H1 (cell line): ENCODE data around the gene OMA1. TPM values are rescaled to one million over a fixed set of nuclear protein-coding genes. Genes with fewer than 3 reads are reported as not detected.
A peak's percentile ranks its signal among the peaks of the same experiment; 100 is the strongest.

ENCODE experiments used
- CTCF ChIA-PET: fragments of 300-600 bp; sonication (Branson Sonifier 250); formaldehyde crosslinking; loops from one replicate; lab custom pipeline; 2021; ENCODE audit not compliant: partially characterized antibody; lab: Charles Lee
- POLR2A ChIA-PET: fragments of 300-600 bp; sonication (Branson Sonifier 250); formaldehyde crosslinking; loops from one replicate; lab custom pipeline; 2021; ENCODE audit warnings: inconsistent platforms; ENCODE audit not compliant: partially characterized antibody; lab: Charles Lee
- DNase-seq, 2 experiments: peaks; one replicate each; pipeline versions ENCODE4 v3.0.0 to v3.0.0-alpha.2; 2010 to 2022; ENCODE audit warnings: low spot score in 2 of 2, low read depth in 1 of 2, mixed read lengths in 1 of 2
- FAIRE-seq: peaks from 2 replicates; lab custom pipeline; 2011; peaks lifted over from hg19 to GRCh38; lab: Jason Lieb, UNC
- H2AFZ ChIP-seq: 2 replicates; pipeline ENCODE4 v1.8.1; 2012; ENCODE audit warnings: low read length, inconsistent platforms
- H2AK5ac ChIP-seq: 2 replicates; pipeline ENCODE4 v1.6.1; 2013; ENCODE audit warnings: low read depth, low read length
- H2BK120ac ChIP-seq: replicated peaks from 2 replicates; pipeline ENCODE3; 2013; ENCODE audit warnings: low read depth, low read length, inconsistent platforms
- H2BK12ac ChIP-seq: 2 replicates; pipeline ENCODE4 v1.6.1; 2013; ENCODE audit warnings: low read depth, low read length
- H2BK15ac ChIP-seq: 2 replicates; pipeline ENCODE4 v1.6.1; 2013; ENCODE audit warnings: low read length
- H2BK20ac ChIP-seq: 2 replicates; pipeline ENCODE4 v1.6.1; 2013; ENCODE audit warnings: low read length
- H2BK5ac ChIP-seq: 2 replicates; pipeline ENCODE4 v1.6.1; 2013; ENCODE audit warnings: low read depth, low read length
- H3K14ac ChIP-seq: 2 replicates; pipeline ENCODE4 v1.6.1; 2013; ENCODE audit warnings: inconsistent platforms; ENCODE audit not compliant: insufficient read length
- H3K18ac ChIP-seq: 2 replicates; pipeline ENCODE4 v1.6.1; 2013; ENCODE audit warnings: low read length; ENCODE audit errors: extremely low read depth
- H3K23ac ChIP-seq: 2 replicates; pipeline ENCODE4 v1.6.1; 2013; ENCODE audit warnings: inconsistent platforms; ENCODE audit not compliant: insufficient read length
- H3K23me2 ChIP-seq: 2 replicates; pipeline ENCODE4 v1.6.1; 2013; ENCODE audit warnings: low read depth, low read length
- H3K27ac ChIP-seq: 2 replicates; pipeline ENCODE4 v1.6.1; 2011; ENCODE audit warnings: low read depth, low read length, inconsistent platforms
- H3K27me3 ChIP-seq, 4 experiments: replicated peaks in 1 of 4; 1 replicate in 1 of 4; 2 replicates in 3 of 4; pipeline versions ENCODE4 v1.6.1 to v1.8.1; 2011 to 2013; ENCODE audit warnings: low read length in 3 of 4, mild to moderate bottlenecking in 3 of 4, inconsistent platforms in 2 of 4, mixed read lengths in 2 of 4, moderate library complexity in 1 of 4; ENCODE audit not compliant: control insufficient read depth in 3 of 4, insufficient read depth in 3 of 4; ENCODE audit errors: extremely low read depth in 1 of 4
- H3K36me3 ChIP-seq, 4 experiments: 2 replicates each; pipeline versions ENCODE4 v1.6.1 to v1.8.1; 2011 to 2013; ENCODE audit warnings: mild to moderate bottlenecking in 4 of 4, low read length in 3 of 4, moderate library complexity in 2 of 4, control low read depth in 1 of 4, inconsistent platforms in 1 of 4; ENCODE audit not compliant: insufficient read depth in 4 of 4, control insufficient read depth in 2 of 4
- H3K4ac ChIP-seq: replicated peaks from 2 replicates; pipeline ENCODE3; 2013; ENCODE audit warnings: low read length, low read depth, mixed read lengths, inconsistent platforms; ENCODE audit not compliant: insufficient read length
- H3K4me1 ChIP-seq, 4 experiments: replicated peaks in 1 of 4; 1 replicate in 1 of 4; 2 replicates in 3 of 4; pipeline versions ENCODE4 v1.6.1 to v1.8.1; 2011 to 2013; ENCODE audit warnings: low read length in 3 of 4, inconsistent platforms in 2 of 4, mixed read lengths in 1 of 4; ENCODE audit not compliant: insufficient read depth in 4 of 4, control insufficient read depth in 3 of 4
- H3K4me2 ChIP-seq, 2 experiments: 2 replicates each; pipeline versions ENCODE4 v1.6.1 to v1.8.1; 2011 to 2013; ENCODE audit warnings: low read depth in 2 of 2, low read length in 2 of 2, control low read depth in 1 of 2, inconsistent platforms in 1 of 2, mild to moderate bottlenecking in 1 of 2; ENCODE audit not compliant: insufficient read depth in 1 of 2
- H3K4me3 ChIP-seq, 4 experiments: fragments of 200-600, 300-600 bp in 1 of 4; sonication (generic), shearing (Covaris generic), sonication (Bioruptor Twin) in 1 of 4; 2 replicates each; pipeline versions ENCODE4 v1.5.1 to v1.8.1; 2011 to 2016; ENCODE audit warnings: low read length in 4 of 4, low read depth in 3 of 4, control low read depth in 2 of 4, inconsistent platforms in 2 of 4, mild to moderate bottlenecking in 2 of 4, mixed read lengths in 1 of 4, moderate library complexity in 1 of 4; ENCODE audit not compliant: insufficient read depth in 2 of 4; ENCODE audit errors: extremely low read depth in 1 of 4
- H3K56ac ChIP-seq: replicated peaks from 2 replicates; pipeline ENCODE3; 2013; ENCODE audit warnings: low read depth, mild to moderate bottlenecking, mixed read lengths, low read length, inconsistent platforms; ENCODE audit not compliant: insufficient read length
- H3K79me1 ChIP-seq: 2 replicates; pipeline ENCODE4 v1.6.1; 2013; ENCODE audit warnings: low read depth, low read length, control low read depth
- H3K79me2 ChIP-seq, 2 experiments: 2 replicates each; pipeline versions ENCODE4 v1.6.1 to v1.8.1; 2012 to 2013; ENCODE audit warnings: low read length in 2 of 2, mild to moderate bottlenecking in 2 of 2, inconsistent platforms in 1 of 2; ENCODE audit not compliant: insufficient read depth in 2 of 2, control insufficient read depth in 1 of 2
- H3K9ac ChIP-seq, 4 experiments: replicated peaks in 1 of 4; 1 replicate in 1 of 4; 2 replicates in 3 of 4; pipeline versions ENCODE4 v1.6.1 to v1.8.1; 2011 to 2013; ENCODE audit warnings: low read depth in 3 of 4, low read length in 3 of 4, control low read depth in 2 of 4, mild to moderate bottlenecking in 2 of 4, moderate library complexity in 2 of 4, inconsistent platforms in 1 of 4; ENCODE audit errors: extremely low read depth in 1 of 4
- H3K9me3 ChIP-seq, 2 experiments: 2 replicates each; pipeline versions ENCODE4 v1.6.1 to v1.8.1; 2012 to 2013; ENCODE audit warnings: mild to moderate bottlenecking in 2 of 2, moderate library complexity in 2 of 2, control low read depth in 1 of 2, inconsistent platforms in 1 of 2, low read depth in 1 of 2, low read length in 1 of 2, mixed read lengths in 1 of 2; ENCODE audit not compliant: insufficient read depth in 2 of 2
- H4K20me1 ChIP-seq, 2 experiments: replicated peaks in 1 of 2; 2 replicates each; pipeline versions ENCODE3 to v1.8.1; 2011 to 2013; ENCODE audit warnings: inconsistent platforms in 2 of 2, low read length in 2 of 2, mild to moderate bottlenecking in 1 of 2; ENCODE audit not compliant: insufficient read depth in 2 of 2, control insufficient read depth in 1 of 2
- H4K5ac ChIP-seq: 2 replicates; pipeline ENCODE4 v1.6.1; 2013; ENCODE audit warnings: low read length, low read depth, mixed read lengths, inconsistent platforms; ENCODE audit not compliant: insufficient read length
- H4K8ac ChIP-seq: 2 replicates; pipeline ENCODE4 v1.8.0; 2013; ENCODE audit warnings: mild to moderate bottlenecking, moderate library complexity, low read length, inconsistent platforms; ENCODE audit not compliant: insufficient read depth; ENCODE audit errors: extremely low read depth
- H4K91ac ChIP-seq: replicated peaks from 2 replicates; pipeline ENCODE3; 2013; ENCODE audit warnings: low read length, mixed read lengths, inconsistent platforms; ENCODE audit not compliant: insufficient read length
- CTBP2 ChIP-seq: IDR thresholded peaks from 2 replicates; pipeline ENCODE4 v1.7.0; 2011; ENCODE audit warnings: borderline replicate concordance, mild to moderate bottlenecking, moderate library complexity, mixed read lengths, low read length; ENCODE audit not compliant: insufficient read depth, insufficient read length
- WGBS, 2 experiments: shearing (Covaris generic) in 1 of 2; methylation state at CpG; one replicate each; pipeline versions ENCODE4 v1.1.6 to v1.1.7; 2013 to 2015; ENCODE audit warnings: low lambda C conversion rate in 2 of 2, mixed read lengths in 2 of 2, inconsistent platforms in 1 of 2, low coverage in 1 of 2, missing lambda C conversion rate in 1 of 2; ENCODE audit not compliant: insufficient replicate concordance in 2 of 2, insufficient coverage in 1 of 2, insufficient read length in 1 of 2; ENCODE audit errors: extremely low coverage in 1 of 2, missing lambda C conversion rate in 1 of 2; 5-methylcytosine and 5-hydroxymethylcytosine counted together
- polyA plus RNA-seq, 7 experiments: library from polyadenylated mRNA; depleted of rRNA in 3 of 7; stranded (reverse) in 5 of 7; unstranded in 2 of 7; fragments of >200 nt in 5 of 7; fragments of 200-250 nt in 2 of 7; gene quantifications; 1 replicate in 5 of 7; 2 replicates in 1 of 7; 4 replicates in 1 of 7; pipeline versions ENCODE4 v1.2.1 to v1.2.3, GENCODE V29; 2011 to 2013; ENCODE audit warnings: missing spikeins in 2 of 7, mixed read lengths in 2 of 7
- total RNA-seq: library from RNA; stranded (reverse); fragmentation: NEBNext Ultra II Directional; extraction: Animal tissue kit (Norgen Biotek cat#: 25700); gene quantifications from 2 replicates; pipeline ENCODE4 v1.2.1, GENCODE V29; 2021

Gene OMA1
- total and polyA plus RNA-seq, 2 of the 8 experiments (the other 6 are each of a cell fraction or from before 2014, with no cell fraction given) = 7.7 to 11.7 TPM

- Histone ChIP-seq H3K23me2 (no peaks in the 10 kb centered on the region), H3K9me3 (no peaks in the 10 kb centered on the region), H3K4ac (no peak overlapping the region), H3K36me3 (no peaks in the 10 kb centered on the region), H3K18ac (no peak overlapping the region), H3K14ac (no peak overlapping the region), H2AK5ac (no peak overlapping the region), H3K79me2 (no peaks in the 10 kb centered on the region), H3K56ac (no peak overlapping the region), H2BK120ac (no peak overlapping the region), H4K20me1 (no peaks in the 10 kb centered on the region), H3K4me2 (no peak overlapping the region), H3K27me3 (no peaks in the 10 kb centered on the region), H3K23ac (no peak overlapping the region), H3K79me1 (no peaks in the 10 kb centered on the region), H2AFZ (no peak overlapping the region), H4K5ac (no peak overlapping the region), H2BK12ac (no peak overlapping the region), H4K8ac (no peak overlapping the region), H2BK5ac (no peak overlapping the region), H4K91ac (no peak overlapping the region), H3K4me3 (no peak overlapping the region), H2BK20ac (no peak overlapping the region), H3K27ac (no peak overlapping the region), H3K4me1 (no peaks in the 10 kb centered on the region), H2BK15ac (no peak overlapping the region), H3K9ac (no peak overlapping the region)
- no peak for TF ChIP-seq CTBP2
- DNase-seq (no peak), FAIRE-seq (peak; percentile 65)
- WGBS, 2 experiments = 84% methylated on average over 2 of the region's 2 CpGs; no CpG with 5 or more reads in 1 of the 2 experiments
- ChIA-PET CTCF (interaction anchor here (1.3 kb wide), 1 partner anchor 27 kb away, joined by 5 read pairs; no protein-coding TSS in a partner anchor), POLR2A (no interaction called here)
Measured at GRCh38 chr1:58460469-58460868, 86.1 kb downstream of the OMA1 start.
